Stomach (tissue), 9 donors: Measurements from ENCODE around the gene CCDC93. TPM values are rescaled to one million over a fixed set of nuclear protein-coding genes. Genes with fewer than 3 reads are reported as not detected.

ENCODE experiments used
- DNase-seq, 2 donors: peaks; one replicate each; pipeline versions ENCODE4 v3.0.0 to v3.0.0-alpha.2; 2013 to 2019
- H3K27ac ChIP-seq, 5 donors: fragments of 200-600 bp in 4 of 5; sonication (generic) in 4 of 5; one replicate each; pipeline ENCODE4 v1.5.1; 2013 to 2019; ENCODE audit warnings: mild to moderate bottlenecking in 1 of 5, moderate library complexity in 1 of 5
- H3K27me3 ChIP-seq, 3 donors: fragments of 200-600 bp; sonication (generic); one replicate each; pipeline ENCODE4 v1.5.1; 2017 to 2019; ENCODE audit warnings: mixed run types in 1 of 3
- H3K36me3 ChIP-seq, 4 donors: fragments of 200-600 bp; sonication (generic); 1 replicate in 3 of 4; 2 replicates in 1 of 4; pipeline ENCODE4 v1.5.1; 2016 to 2019
- H3K4me1 ChIP-seq, 4 donors: fragments of 200-600 bp; sonication (generic); one replicate each; pipeline ENCODE4 v1.5.1; 2016 to 2019
- H3K4me3 ChIP-seq, 4 donors: fragments of 200-600 bp; sonication (generic) in 3 of 4; one replicate each; pipeline ENCODE4 v1.5.1; 2016 to 2019; ENCODE audit warnings: mild to moderate bottlenecking in 1 of 4
- H3K9me3 ChIP-seq, 4 donors: fragments of 200-600 bp; sonication (generic); one replicate each; pipeline ENCODE4 v1.5.1; 2016 to 2019
- CTCF ChIP-seq, 7 experiments: fragments of 450-650 bp in 4 of 7; fragments of 200-600 bp in 3 of 7; sonication (generic) in 3 of 7; IDR thresholded peaks; one replicate each; pipeline ENCODE4 v1.5.1; 2016 to 2019; ENCODE audit warnings: antibody characterized with exemption in 7 of 7, control low read depth in 2 of 7, mild to moderate bottlenecking in 1 of 7
- EP300 ChIP-seq: sonication (generic); formaldehyde crosslinking; IDR thresholded peaks from one replicate; pipeline ENCODE4 v1.6.1; 2017; ENCODE audit warnings: antibody characterized with exemption
- POLR2A ChIP-seq, 4 donors: fragments of 450-650 bp; IDR thresholded peaks; one replicate each; pipeline ENCODE4 v1.6.1; 2016; ENCODE audit warnings: antibody characterized with exemption in 4 of 4, control low read depth in 2 of 4, mild to moderate bottlenecking in 1 of 4, moderate library complexity in 1 of 4
- POLR2AphosphoS5 ChIP-seq, 3 donors: sonication (generic); formaldehyde crosslinking; IDR thresholded peaks; one replicate each; pipeline ENCODE4 v1.6.1; 2016; ENCODE audit warnings: antibody characterized with exemption in 3 of 3
- WGBS, 5 donors: extraction: QIAGEN DNeasy Blood & Tissue Kit in 3 of 5; methylation state at CpG; one replicate each; pipeline versions ENCODE4 v1.1.5 to v1.1.7; 2013 to 2018; 5-methylcytosine and 5-hydroxymethylcytosine counted together
- intact Hi-C: fragments of 100-400 bp; cut with DNase I; formaldehyde crosslinking; loops from one replicate; pipeline ENCODE4 v1.15.1; 2023; ENCODE audit warnings: low total_unique reads
- polyA plus RNA-seq, 3 donors: library from polyadenylated mRNA; stranded (reverse); fragments of 200-250 nt; gene quantifications; one replicate each; pipeline ENCODE4 v1.2.3, GENCODE V29; 2013
- total RNA-seq, 5 donors: library from RNA; depleted of rRNA; stranded (reverse); fragments of >200 nt; gene quantifications; one replicate each; pipeline versions ENCODE4 v1.1.0 to v1.2.3, GENCODE V29; 2014 to 2016
- donor health status: healthy with polysubstance abuse.
- donor health status: Bipolar disorder and iron deficiency.
- donor health status: healthy.

CCDC93 gene
- total and polyA plus RNA-seq, 8 donors: 3.1 to 63.9 (median 24.3) TPM

- WGBS, 5 donors: 57 to 87% (median 75%) methylated on average over 1 of the region's 1 CpG
- no peak overlapping the region for H3K27ac ChIP-seq
- no peak for TF ChIP-seq POLR2A (IDR thresholded peaks at IDR 0.05)
- TF ChIP-seq EP300: no peak
- TF ChIP-seq CTCF (IDR thresholded peaks at IDR 0.05): no peak
- no peak for TF ChIP-seq POLR2AphosphoS5 (IDR thresholded peaks at IDR 0.05)
- no peak overlapping the region for H3K4me3 ChIP-seq
- H3K36me3 ChIP-seq: peaks cover 35 to 71% (median 69%) of the 10 kb centered on the region in 4 donors
- intact Hi-C loops: no loop called here
- DNase-seq: no peak
- no peaks in the 10 kb centered on the region for H3K9me3 ChIP-seq
- peaks cover 0 to 21% (median 8%) of the 10 kb centered on the region in 4 donors for H3K4me1 ChIP-seq
- no peaks in the 10 kb centered on the region for H3K27me3 ChIP-seq
Measured at GRCh38 chr2:118006326-118006725, 7.5 kb downstream of the CCDC93 start.

GRCh38 chr2:118003396-118003824, 10.5 kb downstream of the CCDC93 start:
- TF ChIP-seq POLR2AphosphoS5 (IDR thresholded peaks at IDR 0.05) (peak in 2 of 3 donors; percentile 52 to 68), POLR2A (IDR thresholded peaks at IDR 0.05) (no peak), CTCF (IDR thresholded peaks at IDR 0.05) (peak in 5 of 7 experiments; percentile 30 to 84 (median 78))
- intact Hi-C loops: loop anchor here (5.0 kb wide), 1 partner anchor 166 kb away; no protein-coding TSS in a partner anchor
- Histone ChIP-seq H3K4me1 (peaks cover 0 to 10% (median 2%) of the 10 kb centered on the region in 4 donors), H3K27ac (no peak overlapping the region), H3K27me3 (no peaks in the 10 kb centered on the region), H3K4me3 (no peak overlapping the region), H3K9me3 (no peaks in the 10 kb centered on the region), H3K36me3 (peaks cover 43 to 95% (median 90%) of the 10 kb centered on the region in 4 donors)
- DNase-seq: peak; percentile 51 to 91
- WGBS, 5 donors: 8 to 23% (median 9%) methylated on average over 3 of the region's 3 CpGs

GRCh38 chr2:118000041-118000440, 13.8 kb downstream of the CCDC93 start:
- no peaks in the 10 kb centered on the region for H3K27me3 ChIP-seq
- H3K4me3 ChIP-seq: no peak overlapping the region
- intact Hi-C loops: loop anchor here (5.0 kb wide), 1 partner anchor 163 kb away; no protein-coding TSS in a partner anchor
- H3K9me3 ChIP-seq: no peaks in the 10 kb centered on the region
- H3K27ac ChIP-seq: no peak overlapping the region
- H3K36me3 ChIP-seq: peaks cover 23 to 95% (median 90%) of the 10 kb centered on the region in 4 donors
- H3K4me1 ChIP-seq: peaks cover 0 to 31% (median 15%) of the 10 kb centered on the region in 4 donors
- no peak for DNase-seq
- TF ChIP-seq CTCF (IDR thresholded peaks at IDR 0.05) (no peak), POLR2AphosphoS5 (IDR thresholded peaks at IDR 0.05) (no peak), POLR2A (IDR thresholded peaks at IDR 0.05) (no peak), EP300 (no peak)
- 77 to 88% (median 83%) methylated on average over 4 of the region's 4 CpGs for WGBS, 5 donors

GRCh38 chr2:117997872-117998454, 15.9 kb downstream of the CCDC93 start:
- peak in 1 of 2 donors; percentile 16 for DNase-seq
- 55 to 77% (median 63%) methylated on average over 3 of the region's 3 CpGs for WGBS, 5 donors
- intact Hi-C loops: no loop called here

More at GRCh38 chr2:117997872-117998454, 15.9 kb downstream of the CCDC93 start:
- H3K27ac ChIP-seq: no peak overlapping the region
- H3K9me3 ChIP-seq: no peaks in the 10 kb centered on the region
- no peak for TF ChIP-seq POLR2AphosphoS5 (IDR thresholded peaks at IDR 0.05)
- TF ChIP-seq CTCF (IDR thresholded peaks at IDR 0.05): no peak
- no peak for TF ChIP-seq POLR2A (IDR thresholded peaks at IDR 0.05)
- TF ChIP-seq EP300: no peak
- no peak overlapping the region for H3K4me3 ChIP-seq
- H3K4me1 ChIP-seq: peaks cover 0 to 28% (median 14%) of the 10 kb centered on the region in 4 donors
- H3K27me3 ChIP-seq: no peaks in the 10 kb centered on the region
- peaks cover 30 to 100% (median 96%) of the 10 kb centered on the region in 4 donors for H3K36me3 ChIP-seq
